A549 (cell line): ENCODE measurements around the gene TCHP.

Experiments used
- CBX2 ChIP-seq: fragments of 200-600 bp; sonication (generic); IDR thresholded peaks from 2 replicates; pipeline ENCODE4 v1.6.1; 2016; ENCODE audit warnings: low read depth, mild to moderate bottlenecking, borderline replicate concordance
- NPAS2 ChIP-seq: fragments of 250-450 bp; sonication (Bioruptor Pico); IDR thresholded peaks from 2 replicates; pipeline ENCODE4 v1.8.0; 2022; ENCODE audit warnings: mild to moderate bottlenecking, moderate library complexity, borderline replicate concordance
- NR3C1 ChIP-seq: fragments of >200 bp; sonication (Bioruptor Twin); formaldehyde crosslinking; IDR thresholded peaks from 3 replicates; pipeline ENCODE4 v1.6.1; 2017
- POLR2A ChIP-seq: IDR thresholded peaks from 2 replicates; pipeline ENCODE4 v1.6.1; 2012; ENCODE audit warnings: mild to moderate bottlenecking, low read length
- TF ChIP-seq, protein P1 (sequence below): fragments of >200 bp; sonication (Bioruptor Twin); formaldehyde crosslinking; IDR thresholded peaks from 3 replicates; pipeline ENCODE4 v1.5.1; 2016

DNA sequence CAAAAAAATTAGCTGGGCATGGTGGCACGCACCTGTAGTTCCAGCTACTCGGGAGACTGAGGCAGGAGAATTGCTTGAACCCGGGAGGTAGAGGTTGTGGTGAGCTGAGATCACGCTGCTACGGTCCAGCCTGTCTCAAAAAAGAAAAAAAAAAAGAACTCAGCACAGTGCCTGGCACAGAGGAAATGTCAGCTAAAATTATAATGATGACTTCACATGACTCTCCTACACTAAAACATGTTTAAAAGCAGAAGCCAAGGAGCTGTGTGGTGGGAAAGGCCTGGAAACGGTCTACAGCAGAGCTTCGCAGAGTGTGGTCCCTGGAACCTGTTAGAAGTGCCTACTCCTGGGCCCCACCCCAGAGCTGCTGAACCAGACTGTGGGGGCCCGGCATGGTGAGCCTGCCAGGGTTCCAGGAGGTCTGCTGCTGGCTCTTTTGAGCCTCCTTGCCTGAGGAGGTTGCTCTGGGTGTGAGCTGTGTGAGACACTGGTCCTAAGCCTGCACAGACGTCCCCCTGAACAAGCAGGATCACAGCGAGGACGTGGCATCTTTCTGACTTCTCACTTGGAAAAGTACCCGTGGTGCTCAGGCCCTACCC lies 28.1 kb downstream of the TCHP start:
- TF ChIP-seq, protein P1, sequence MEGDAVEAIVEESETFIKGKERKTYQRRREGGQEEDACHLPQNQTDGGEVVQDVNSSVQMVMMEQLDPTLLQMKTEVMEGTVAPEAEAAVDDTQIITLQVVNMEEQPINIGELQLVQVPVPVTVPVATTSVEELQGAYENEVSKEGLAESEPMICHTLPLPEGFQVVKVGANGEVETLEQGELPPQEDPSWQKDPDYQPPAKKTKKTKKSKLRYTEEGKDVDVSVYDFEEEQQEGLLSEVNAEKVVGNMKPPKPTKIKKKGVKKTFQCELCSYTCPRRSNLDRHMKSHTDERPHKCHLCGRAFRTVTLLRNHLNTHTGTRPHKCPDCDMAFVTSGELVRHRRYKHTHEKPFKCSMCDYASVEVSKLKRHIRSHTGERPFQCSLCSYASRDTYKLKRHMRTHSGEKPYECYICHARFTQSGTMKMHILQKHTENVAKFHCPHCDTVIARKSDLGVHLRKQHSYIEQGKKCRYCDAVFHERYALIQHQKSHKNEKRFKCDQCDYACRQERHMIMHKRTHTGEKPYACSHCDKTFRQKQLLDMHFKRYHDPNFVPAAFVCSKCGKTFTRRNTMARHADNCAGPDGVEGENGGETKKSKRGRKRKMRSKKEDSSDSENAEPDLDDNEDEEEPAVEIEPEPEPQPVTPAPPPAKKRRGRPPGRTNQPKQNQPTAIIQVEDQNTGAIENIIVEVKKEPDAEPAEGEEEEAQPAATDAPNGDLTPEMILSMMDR = no peak
- TF ChIP-seq POLR2A (no peak), NPAS2 (CRISPR knock-in tag) (no peak), CBX2 (no peak), NR3C1 (no peak)
